ENCODE results near the gene OTOGL.

GRCh38 chr12:80217011-80217535 is 117.7 kb downstream of the OTOGL start:
- TF ChIP-seq CTCF (IDR thresholded peaks at IDR 0.05; ENCODE audit: low read length) (peak; percentile 17; the same call in 1 of the 2 replicates), EZH2phosphoT487 (IDR thresholded peaks at IDR 0.05; ENCODE audit: low read length) (no peak)

Data from MM.1S (cell line).